NCI-H82 (cell line): ENCODE measurements around the gene TBCD.

Experiments
- DNase-seq: peaks from one replicate; lab custom pipeline; 2025; lab: John Stamatoyannopoulos, UW

Gene TBCD

DNA sequence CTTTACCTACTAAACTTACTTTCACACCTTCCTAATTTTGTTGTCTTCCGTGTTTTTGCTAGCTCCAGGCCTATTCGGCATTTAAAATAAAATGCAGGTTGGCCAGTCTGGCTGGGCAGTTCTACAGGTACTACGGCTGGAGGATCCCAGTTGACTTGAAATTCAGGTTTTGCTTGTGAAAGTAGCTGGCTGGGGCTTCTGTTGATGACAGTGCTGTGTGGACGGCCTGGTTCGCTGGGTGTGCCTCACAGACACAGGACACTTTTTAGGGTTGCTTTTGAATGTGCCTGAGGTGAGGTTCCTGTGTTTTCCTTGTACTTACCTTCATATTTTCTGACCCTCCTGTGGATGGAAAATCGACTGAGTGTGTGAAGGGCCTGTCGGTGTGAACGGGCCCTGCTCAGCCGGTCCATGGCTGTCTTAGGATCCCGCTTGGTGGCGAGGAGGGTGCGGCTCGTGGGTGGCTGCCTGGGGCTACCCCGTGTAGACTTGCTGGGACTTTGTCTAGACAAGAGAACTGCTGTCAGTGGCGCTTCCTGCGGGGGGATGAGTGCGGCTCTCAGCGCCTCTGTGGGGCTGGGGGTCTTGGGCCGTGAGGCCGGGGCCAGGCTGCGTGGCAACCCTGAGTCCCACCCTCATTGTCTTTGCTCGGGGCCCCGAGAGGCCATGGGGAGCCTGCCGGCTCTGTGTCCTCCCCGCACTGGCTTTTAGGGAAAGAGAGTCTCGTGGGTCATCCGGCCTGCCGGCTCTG is 106.7 kb downstream of the TBCD start:
- no peak for DNase-seq

DNA sequence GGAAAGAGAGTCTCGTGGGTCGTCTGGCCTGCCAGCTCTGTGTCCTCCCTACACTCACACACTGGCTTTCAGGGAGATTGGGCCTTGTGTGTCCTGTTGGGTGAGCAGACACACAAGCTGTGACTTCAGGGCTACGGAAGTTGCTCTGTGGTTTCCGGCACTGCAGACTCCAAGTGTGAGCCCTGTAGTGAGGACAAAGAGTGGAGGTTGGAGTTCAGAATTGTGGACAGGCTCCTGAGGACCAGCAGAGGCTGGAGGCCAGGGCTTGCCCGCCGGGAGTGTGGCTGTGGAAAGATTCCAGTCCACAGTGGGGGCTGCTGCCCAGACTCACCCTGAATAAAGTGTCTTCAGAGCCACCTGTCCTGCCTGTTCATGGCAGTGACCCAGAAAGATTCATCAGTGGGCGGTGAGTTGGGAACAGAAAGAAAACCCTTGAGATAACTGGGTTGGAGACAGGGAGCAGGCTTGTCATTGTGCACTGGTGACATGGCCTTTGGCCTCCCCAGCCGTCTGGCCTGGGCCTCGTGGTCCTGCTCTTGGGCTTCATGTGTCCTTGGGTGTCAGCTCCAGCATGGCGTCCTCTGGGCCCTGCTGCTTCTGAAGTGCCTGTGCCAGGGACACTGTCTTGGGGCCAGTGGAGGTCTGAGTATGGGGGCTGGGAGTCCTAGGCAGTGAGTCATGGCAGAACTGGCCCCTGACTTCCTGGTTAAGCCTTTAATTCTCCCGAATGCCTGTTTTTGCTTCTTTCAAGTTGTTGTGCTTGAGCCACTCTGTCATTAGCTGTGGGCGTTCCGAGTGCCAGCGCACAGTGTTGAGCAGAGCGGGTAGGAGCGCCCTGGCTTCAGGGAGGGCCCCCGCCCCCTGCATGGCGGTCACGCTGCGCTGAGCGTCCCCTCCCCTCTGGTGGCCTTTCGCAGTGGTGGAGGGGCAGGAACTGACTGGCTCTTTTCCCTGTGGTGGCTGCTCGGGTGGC is 107.9 kb downstream of the TBCD start:
- no peak for DNase-seq

DNA sequence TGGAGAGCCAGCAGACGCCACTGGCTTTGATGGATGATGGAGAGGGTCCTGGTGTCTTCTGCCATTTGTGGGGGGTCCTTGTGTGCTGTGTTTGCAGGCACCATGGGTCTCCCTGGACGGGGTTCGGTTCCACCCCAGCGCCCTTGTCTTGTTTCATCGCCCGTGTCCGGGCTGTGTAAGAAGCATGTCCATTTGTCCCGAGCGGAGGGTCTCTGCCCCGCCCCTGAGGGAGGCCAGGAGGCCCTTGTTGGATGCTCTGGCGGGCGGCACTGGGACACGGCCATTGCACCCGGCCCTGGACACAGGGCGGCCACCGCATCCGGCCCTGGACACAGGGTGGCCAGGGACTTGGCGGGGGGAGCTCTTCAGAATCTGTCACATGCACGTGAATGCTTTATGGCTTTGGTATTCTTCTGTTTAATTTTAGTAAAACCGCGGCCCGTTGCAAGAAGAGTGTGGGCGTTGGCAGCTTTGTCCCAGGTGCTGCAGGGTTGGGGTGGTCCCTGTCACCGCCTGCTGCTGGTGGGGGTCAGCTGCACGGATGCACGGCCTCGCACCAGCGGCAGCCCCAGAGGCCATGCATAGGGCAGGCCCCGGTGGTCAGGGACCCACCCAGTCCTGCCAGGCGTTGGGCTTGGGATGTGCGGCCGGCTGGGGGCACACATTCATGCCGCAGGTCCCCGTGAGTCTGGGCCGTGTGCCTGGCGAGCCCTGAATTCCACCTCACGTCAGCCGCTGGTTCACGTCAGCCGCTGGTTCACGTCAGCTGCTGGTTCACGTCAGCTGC is 108.9 kb downstream of the TBCD start:
- no peak for DNase-seq

GRCh38 chr17:82861393-82861775 is 109.5 kb downstream of the TBCD start:
- no peak for DNase-seq

DNA sequence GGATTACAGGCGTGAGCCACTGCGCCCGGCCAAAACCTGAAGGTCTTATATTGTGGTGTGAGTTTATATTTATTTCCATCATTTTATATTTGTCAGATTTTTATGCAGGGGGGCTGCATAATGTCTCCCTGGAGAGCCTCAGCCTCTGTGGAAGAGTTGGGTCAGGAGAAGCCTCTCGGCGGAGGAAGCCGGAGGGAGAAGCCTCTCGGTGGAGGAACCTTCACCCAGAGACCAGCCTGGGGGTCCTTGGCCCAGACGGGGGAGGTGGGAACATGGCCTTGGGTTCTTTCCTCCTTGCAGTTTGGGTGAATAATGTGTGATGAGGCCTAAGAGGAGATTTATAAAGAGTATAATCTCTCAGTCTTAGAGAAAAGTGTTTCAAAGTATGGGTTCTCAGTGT is 110.3 kb downstream of the TBCD start:
- DNase-seq: no peak

DNA sequence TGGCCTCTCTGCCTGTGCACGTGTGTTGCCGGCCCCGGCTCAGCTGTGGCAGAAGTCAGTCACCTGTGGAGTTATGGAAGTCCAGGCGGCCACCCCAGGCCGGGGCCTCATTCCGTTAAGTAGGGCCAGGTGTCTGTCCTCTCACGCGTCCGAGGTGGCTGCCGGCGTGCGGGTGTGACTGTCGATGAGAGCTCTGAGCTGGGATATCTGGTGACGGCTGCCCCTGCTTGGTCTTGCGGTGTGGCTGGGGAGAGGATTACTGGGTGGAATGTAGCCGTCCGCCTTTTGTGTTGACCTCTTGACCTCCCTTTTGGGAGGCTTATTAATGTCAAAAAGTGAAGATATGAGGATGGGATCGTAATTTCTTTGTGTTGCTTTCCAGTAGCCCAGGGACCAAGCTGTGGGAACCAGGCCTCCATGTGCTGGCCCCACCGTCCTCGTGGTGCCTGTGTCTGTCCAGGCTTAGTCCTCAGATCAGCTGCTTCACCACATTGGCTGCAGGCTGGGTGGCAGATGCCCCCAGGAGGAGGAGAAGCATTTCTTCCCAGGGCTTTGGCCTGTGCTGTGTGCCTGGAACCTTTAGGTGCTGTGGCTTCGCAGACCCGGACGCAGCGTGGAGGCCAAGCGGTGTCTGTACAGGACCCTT is 111.0 kb downstream of the TBCD start:
- no peak for DNase-seq

GRCh38 chr17:82863383-82863940 is 111.6 kb downstream of the TBCD start:
- DNase-seq: no peak

DNA sequence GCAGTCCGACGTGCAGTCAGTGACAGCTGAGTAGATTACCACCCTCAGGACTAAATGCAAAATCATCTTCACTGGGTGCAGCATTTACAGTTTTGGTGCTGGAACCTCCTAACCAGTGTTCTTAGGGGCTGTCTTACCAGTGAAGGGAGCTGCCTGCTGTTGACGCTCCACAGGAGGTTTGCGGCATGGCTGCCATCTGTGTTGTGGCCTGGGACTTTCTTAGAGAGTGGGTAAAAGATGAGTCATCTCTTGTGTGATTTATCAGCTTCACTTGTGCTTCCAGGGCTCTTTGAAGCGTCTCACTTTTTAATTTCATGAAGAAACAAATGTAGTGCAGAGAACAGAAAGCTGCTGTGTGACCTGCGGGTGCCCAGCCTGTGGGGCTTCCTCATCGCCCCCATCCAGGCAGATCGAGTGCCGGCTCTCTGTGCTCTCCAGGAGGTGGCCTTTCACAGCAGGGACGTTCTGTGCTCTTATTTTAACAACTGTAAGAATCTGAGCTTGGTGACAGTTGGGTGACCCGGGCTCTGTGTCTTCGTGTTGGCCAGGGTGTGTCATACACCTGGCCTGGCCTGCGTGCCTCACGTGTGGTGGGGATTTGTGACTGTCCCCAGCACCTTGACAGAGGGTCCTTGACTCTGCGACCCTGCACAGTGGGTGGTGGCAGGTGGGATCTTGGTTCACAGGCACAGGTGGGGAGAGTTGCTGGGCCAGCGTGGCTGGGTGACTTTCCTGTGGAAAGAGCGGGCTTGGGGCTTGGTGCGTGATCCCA is 112.3 kb downstream of the TBCD start:
- no peak for DNase-seq

DNA sequence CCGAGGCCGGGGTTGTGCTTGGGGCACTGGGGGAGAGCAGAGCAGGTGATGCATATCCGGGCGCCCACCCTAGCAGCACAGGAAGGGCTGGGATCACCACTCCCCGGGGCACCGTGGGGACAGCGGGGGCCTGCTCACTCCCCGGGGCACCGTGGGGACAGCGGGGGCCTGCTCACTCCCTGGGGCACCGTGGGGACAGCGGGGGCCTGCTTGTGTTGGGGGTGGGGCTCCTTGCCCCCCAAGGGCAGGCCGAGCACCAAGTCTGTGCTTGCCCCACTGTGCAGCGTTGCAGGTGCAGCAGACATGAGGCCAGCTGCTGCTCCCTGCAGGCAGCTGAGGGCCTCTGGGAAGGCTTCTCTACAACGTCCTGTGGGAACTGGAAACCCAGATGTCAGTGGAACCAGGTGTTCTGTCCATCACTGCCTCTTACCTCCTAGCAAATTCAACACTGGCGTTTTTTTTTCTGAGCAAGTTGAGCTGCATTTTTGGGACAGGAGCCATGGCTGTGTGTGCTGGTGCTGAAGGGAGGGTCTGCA is 112.9 kb downstream of the TBCD start:
- DNase-seq: no peak

GRCh38 chr17:82865274-82865673 is 113.4 kb downstream of the TBCD start:
- no peak for DNase-seq

DNA sequence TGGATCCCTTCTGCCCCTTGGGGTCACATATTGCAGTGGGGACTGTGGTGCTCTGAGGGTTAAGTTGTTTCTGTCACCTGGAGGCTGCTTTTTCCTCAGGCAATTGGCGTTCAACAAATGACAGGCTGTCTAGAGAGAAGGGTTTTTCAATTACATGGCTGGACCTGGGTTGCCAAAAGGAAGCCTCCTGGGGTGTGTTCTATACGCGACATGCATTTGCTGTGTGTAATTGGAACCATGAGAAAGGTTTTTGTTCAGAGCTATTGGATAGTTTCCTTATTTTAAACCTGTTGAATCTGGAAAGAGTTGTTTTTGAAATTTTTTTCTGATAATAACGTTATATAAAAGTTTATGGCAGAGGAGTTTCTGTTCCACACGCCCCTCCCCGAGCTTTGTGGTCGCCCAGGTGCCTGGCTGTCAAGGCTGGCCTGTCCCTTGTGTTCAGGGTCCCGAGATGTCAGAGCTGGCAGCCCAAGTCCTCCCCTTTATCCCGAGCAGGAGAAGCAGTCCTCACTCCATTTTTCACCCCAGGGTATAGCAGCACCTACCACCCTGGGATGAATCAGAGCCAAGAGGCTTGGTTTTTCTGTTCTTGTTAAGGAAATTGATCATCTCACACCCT is 114.0 kb downstream of the TBCD start:
- no peak for DNase-seq

- no peak for DNase-seq
These were observed 114.8 kb downstream of the TBCD start for GRCh38 chr17:82866590-82867191.

- no peak for DNase-seq
These were observed 116.0 kb downstream of the TBCD start for GRCh38 chr17:82867763-82868325.

GRCh38 chr17:82868715-82869131 is 116.9 kb downstream of the TBCD start:
- no peak for DNase-seq

DNA sequence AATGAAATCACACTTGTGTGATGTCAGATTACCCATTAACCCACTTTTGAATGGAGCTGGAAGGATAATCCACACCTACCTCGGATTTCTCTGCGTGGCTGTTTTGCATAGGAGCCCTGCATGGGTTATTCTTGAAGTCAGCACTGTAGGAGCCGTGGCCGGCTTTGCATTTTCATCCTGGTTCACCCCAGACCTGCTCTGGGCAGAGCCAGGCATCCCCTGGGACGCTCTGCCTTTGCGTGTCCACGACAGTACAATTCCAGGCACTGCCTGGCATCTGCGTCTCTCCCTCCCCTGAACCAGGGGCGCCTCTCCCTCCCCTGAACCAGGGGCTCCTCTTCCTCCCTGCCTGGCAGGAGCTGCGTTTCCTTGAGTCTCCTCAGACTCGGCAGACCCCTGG is 117.7 kb downstream of the TBCD start:
- no peak for DNase-seq

GRCh38 chr17:82870091-82870491 is 118.2 kb downstream of the TBCD start:
- no peak for DNase-seq

DNA sequence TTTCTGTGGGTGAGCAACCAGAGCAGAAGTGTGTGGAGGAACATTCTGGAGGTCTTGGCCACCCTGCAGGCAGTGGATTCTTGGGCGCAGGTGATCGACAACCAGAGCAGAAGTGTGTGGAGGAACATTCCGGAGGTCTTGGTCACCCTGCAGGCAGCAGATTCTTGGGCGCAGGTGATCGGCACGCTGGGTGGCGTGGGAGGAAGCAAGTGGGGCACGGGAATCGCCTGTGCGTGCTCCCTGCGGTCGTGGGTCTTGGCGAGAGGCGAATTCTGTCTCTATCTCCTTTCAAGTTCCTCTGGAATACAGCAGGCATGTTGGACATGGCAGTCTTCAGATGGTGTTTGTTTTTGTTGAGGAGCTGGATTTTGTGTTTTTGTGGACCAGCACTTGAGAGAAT is 118.7 kb downstream of the TBCD start:
- no peak for DNase-seq

DNA sequence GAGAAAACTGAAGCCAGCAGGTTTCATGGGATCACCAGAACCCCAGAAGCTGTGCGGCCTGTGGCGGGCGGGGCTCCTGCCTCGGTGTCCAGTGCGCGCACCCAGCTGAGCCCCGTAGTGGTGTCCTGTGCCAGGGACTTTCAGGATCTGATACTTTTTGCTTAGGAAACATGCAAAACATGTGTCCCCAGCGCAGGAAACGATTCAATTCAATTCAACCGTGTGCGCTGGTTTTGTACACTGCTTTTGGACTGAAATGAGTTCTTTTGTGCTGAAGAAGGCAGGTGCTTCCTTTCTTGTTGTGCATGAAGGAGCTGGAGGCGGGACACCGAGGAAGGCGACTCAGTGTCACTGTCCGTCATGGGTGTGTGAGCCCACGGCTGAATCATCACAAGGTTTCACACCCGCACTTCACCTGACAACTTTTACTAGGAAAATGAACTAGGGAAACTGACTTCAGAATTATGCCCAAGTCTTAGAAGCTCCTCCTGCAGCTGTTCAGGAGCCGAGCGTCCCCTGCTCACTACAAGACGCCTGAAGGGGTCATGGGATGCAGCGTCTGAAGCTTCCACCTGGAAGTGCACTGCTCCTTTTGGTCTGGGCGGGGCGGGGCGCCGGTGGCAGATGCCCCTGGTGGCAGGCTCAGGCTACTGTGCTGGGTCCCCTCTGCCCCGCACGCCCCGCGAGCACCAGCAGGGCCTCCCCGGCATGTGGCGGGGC is 119.4 kb downstream of the TBCD start:
- DNase-seq: no peak
